HCT116 (cell line): ENCODE data around the gene LAMP5.

Experiments
- CTCF ChIP-seq, 3 experiments: fragments of 200-600 bp in 1 of 3; sonication (generic) in 1 of 3; IDR thresholded peaks in 2 of 3; conservative IDR thresholded peaks in 1 of 3; 2 replicates each; pipeline ENCODE4 v1.5.1; 2012 to 2017; ENCODE audit warnings: low read depth in 2 of 3, low read length in 2 of 3, antibody characterized with exemption in 1 of 3, borderline replicate concordance in 1 of 3, control low read depth in 1 of 3, mild to moderate bottlenecking in 1 of 3, mixed read lengths in 1 of 3, mixed run types in 1 of 3, moderate library complexity in 1 of 3; ENCODE audit not compliant: insufficient read depth in 1 of 3
- ELF1 ChIP-seq: IDR thresholded peaks from 2 replicates; pipeline ENCODE4 v1.6.1; 2012; ENCODE audit warnings: low read depth, borderline replicate concordance
- EZH2 ChIP-seq: fragments of 200-600 bp; sonication (generic); IDR thresholded peaks from 2 replicates; pipeline ENCODE4 v1.6.1; 2017; ENCODE audit warnings: antibody characterized with exemption, mixed run types
- POLR2A ChIP-seq: IDR thresholded peaks from 2 replicates; pipeline ENCODE4 v1.7.0; 2011; ENCODE audit warnings: borderline replicate concordance; ENCODE audit not compliant: insufficient read depth, insufficient read length; ENCODE audit errors: extremely low read depth
- TCF7L2 ChIP-seq: IDR thresholded peaks from 2 replicates; pipeline ENCODE4 v1.7.0; 2011; ENCODE audit warnings: borderline replicate concordance, inconsistent platforms; ENCODE audit not compliant: insufficient read depth, insufficient read length; ENCODE audit errors: extremely low read depth
- YY1 ChIP-seq: IDR thresholded peaks from 2 replicates; pipeline ENCODE4 v1.6.1; 2011; ENCODE audit warnings: low read length, low read depth, moderate library complexity, mild to moderate bottlenecking; ENCODE audit not compliant: insufficient replicate concordance; ENCODE audit errors: extremely low read depth
- ZFX ChIP-seq: fragments of 450-650 bp; IDR thresholded peaks from 2 replicates; pipeline ENCODE4 v1.6.1; 2017

- TF ChIP-seq EZH2 (no peak), CTCF (IDR thresholded peaks at IDR 0.05 in 2 of 3, conservative IDR thresholded peaks at IDR 0.05 in 1 of 3; ENCODE audit: borderline replicate concordance in 1 of 3, insufficient read depth in 1 of 3, low read depth in 2 of 3, low read length in 2 of 3) (no peak), ELF1 (no peak), YY1 (no peak), POLR2A (no peak), TCF7L2 (no peak), ZFX (no peak)
Observed at GRCh38 chr20:9474835-9475415, 39.5 kb upstream of the LAMP5 start.
